IPS-18a (cell line): ENCODE measurements around the gene ESPL1.
"Not testable (repeated sequence)": the region's sequence is repeated elsewhere in the genome, so short reads cannot be mapped to it uniquely, and the experiment has no call there.

Source experiments
- H3K27ac ChIP-seq: one replicate; pipeline ENCODE4 v1.5.1; 2013; ENCODE audit warnings: low read length
- H3K27me3 ChIP-seq: one replicate; pipeline ENCODE4 v1.6.1; 2013; ENCODE audit warnings: mild to moderate bottlenecking, low read length; ENCODE audit not compliant: control insufficient read depth, insufficient read depth
- H3K36me3 ChIP-seq: one replicate; pipeline ENCODE4 v1.6.1; 2013; ENCODE audit warnings: low read depth, low read length; ENCODE audit not compliant: control insufficient read depth
- H3K4me1 ChIP-seq: one replicate; pipeline ENCODE4 v1.6.1; 2013; ENCODE audit warnings: low read depth, low read length; ENCODE audit not compliant: control insufficient read depth
- H3K4me3 ChIP-seq: one replicate; pipeline ENCODE4 v1.5.1; 2013; ENCODE audit warnings: low read length
- H3K9ac ChIP-seq: one replicate; pipeline ENCODE4 v1.6.1; 2013; ENCODE audit warnings: mild to moderate bottlenecking, low read length, moderate library complexity
- H3K9me3 ChIP-seq: one replicate; pipeline ENCODE4 v1.6.1; 2013; ENCODE audit warnings: low read depth, low read length; ENCODE audit not compliant: control insufficient read depth

Gene ESPL1

GRCh38 chr12:53295070-53295890, 27.2 kb downstream of the ESPL1 start, which contains the start of gene PFDN5:
Gene PFDN5, plus strand, starts transcription at chr12:53295542. Its CDS starts 26 bp downstream, at chr12:53295568.
- Histone ChIP-seq H3K36me3 (peaks cover 47% of the 10 kb centered on the region), H3K4me3 (peak within 1 kb of the TSS; percentile 99), H3K27ac (peak within 1 kb of the TSS; percentile 86), H3K4me1 (peaks cover 3% of the 10 kb centered on the region), H3K27me3 (no peaks in the 10 kb centered on the region), H3K9me3 (no peaks in the 10 kb centered on the region), H3K9ac (peak within 1 kb of the TSS; percentile 89)

- Histone ChIP-seq H3K36me3 (peaks cover 42% of the 10 kb centered on the region), H3K9me3 (no peaks in the 10 kb centered on the region), H3K9ac (peak overlapping the region; percentile 89), H3K27me3 (no peaks in the 10 kb centered on the region), H3K27ac (peak overlapping the region; percentile 86), H3K4me3 (peak overlapping the region; percentile 99), H3K4me1 (peaks cover 3% of the 10 kb centered on the region)
Measured at GRCh38 chr12:53295891-53296219, 27.8 kb downstream of the ESPL1 start.

- H3K27ac ChIP-seq, H3K4me3 ChIP-seq, H3K4me1 ChIP-seq, H3K9me3 ChIP-seq, H3K27me3 ChIP-seq, H3K9ac ChIP-seq: not testable (repeated sequence)
- peaks cover 42% of the 10 kb centered on the region for H3K36me3 ChIP-seq
Measured at GRCh38 chr12:53297106-53297505, 29.0 kb downstream of the ESPL1 start.

GRCh38 chr12:53298164-53298563, 30.1 kb downstream of the ESPL1 start:
- H3K4me1 ChIP-seq: peaks cover 3% of the 10 kb centered on the region
- H3K27ac ChIP-seq: no peak overlapping the region
- peaks cover 43% of the 10 kb centered on the region for H3K36me3 ChIP-seq
- H3K4me3 ChIP-seq: no peak overlapping the region
- no peaks in the 10 kb centered on the region for H3K9me3 ChIP-seq
- H3K9ac ChIP-seq: no peak overlapping the region
- no peaks in the 10 kb centered on the region for H3K27me3 ChIP-seq

GRCh38 chr12:53299101-53299453, 31.0 kb downstream of the ESPL1 start:
- peaks cover 41% of the 10 kb centered on the region for H3K36me3 ChIP-seq
- H3K4me1 ChIP-seq: peaks cover 3% of the 10 kb centered on the region
- H3K9ac ChIP-seq: peak overlapping the region; percentile 95
- no peaks in the 10 kb centered on the region for H3K9me3 ChIP-seq
- no peaks in the 10 kb centered on the region for H3K27me3 ChIP-seq
- peak overlapping the region; percentile 98 for H3K4me3 ChIP-seq
- peak overlapping the region; percentile 64 for H3K27ac ChIP-seq

- H3K36me3 ChIP-seq: peaks cover 41% of the 10 kb centered on the region
- H3K9me3 ChIP-seq: no peaks in the 10 kb centered on the region
- H3K4me3 ChIP-seq: peak within 1 kb of the TSS; percentile 98
- peak within 1 kb of the TSS; percentile 64 for H3K27ac ChIP-seq
- H3K27me3 ChIP-seq: no peaks in the 10 kb centered on the region
- peak within 1 kb of the TSS; percentile 95 for H3K9ac ChIP-seq
- peaks cover 3% of the 10 kb centered on the region for H3K4me1 ChIP-seq
Measured at GRCh38 chr12:53299454-53300180, 31.5 kb downstream of the ESPL1 start, which contains the start of gene MYG1. Gene MYG1, plus strand, starts transcription at chr12:53299695. Its CDS starts 43 bp downstream, at chr12:53299738.

GRCh38 chr12:53300187-53300586, 32.1 kb downstream of the ESPL1 start:
- peak overlapping the region; percentile 95 for H3K9ac ChIP-seq
- peak overlapping the region; percentile 64 for H3K27ac ChIP-seq
- peak overlapping the region; percentile 98 for H3K4me3 ChIP-seq
- no peaks in the 10 kb centered on the region for H3K27me3 ChIP-seq
- peaks cover 3% of the 10 kb centered on the region for H3K4me1 ChIP-seq
- peaks cover 44% of the 10 kb centered on the region for H3K36me3 ChIP-seq
- H3K9me3 ChIP-seq: no peaks in the 10 kb centered on the region

- Histone ChIP-seq H3K9me3 (no peaks in the 10 kb centered on the region), H3K36me3 (peaks cover 60% of the 10 kb centered on the region), H3K4me3 (no peak overlapping the region), H3K27me3 (no peaks in the 10 kb centered on the region), H3K27ac (no peak overlapping the region), H3K9ac (no peak overlapping the region), H3K4me1 (no peaks in the 10 kb centered on the region)
Measured at GRCh38 chr12:53302903-53303302, 34.8 kb downstream of the ESPL1 start.

GRCh38 chr12:53306826-53307225, 38.7 kb downstream of the ESPL1 start:
- peaks cover 69% of the 10 kb centered on the region for H3K36me3 ChIP-seq
- H3K27me3 ChIP-seq: no peaks in the 10 kb centered on the region
- H3K9me3 ChIP-seq: no peaks in the 10 kb centered on the region
- no peaks in the 10 kb centered on the region for H3K4me1 ChIP-seq
- H3K4me3 ChIP-seq: no peak overlapping the region
- H3K9ac ChIP-seq: no peak overlapping the region
- H3K27ac ChIP-seq: no peak overlapping the region

GRCh38 chr12:53308276-53308675, 40.2 kb downstream of the ESPL1 start:
- no peaks in the 10 kb centered on the region for H3K4me1 ChIP-seq
- H3K9ac ChIP-seq: no peak overlapping the region
- no peaks in the 10 kb centered on the region for H3K27me3 ChIP-seq
- peaks cover 55% of the 10 kb centered on the region for H3K36me3 ChIP-seq
- H3K9me3 ChIP-seq: no peaks in the 10 kb centered on the region
- H3K27ac ChIP-seq: no peak overlapping the region
- H3K4me3 ChIP-seq: no peak overlapping the region

- no peak overlapping the region for H3K27ac ChIP-seq
- no peaks in the 10 kb centered on the region for H3K9me3 ChIP-seq
- no peak overlapping the region for H3K4me3 ChIP-seq
- no peaks in the 10 kb centered on the region for H3K27me3 ChIP-seq
- H3K36me3 ChIP-seq: peaks cover 48% of the 10 kb centered on the region
- H3K9ac ChIP-seq: no peak overlapping the region
- H3K4me1 ChIP-seq: no peaks in the 10 kb centered on the region
Measured at GRCh38 chr12:53313996-53314395, 45.9 kb downstream of the ESPL1 start.
